HG03439 (cell line): Measurements from ENCODE around the gene DEFB131B.
"Not testable (repeated sequence)": the region's sequence is repeated elsewhere in the genome, so short reads cannot be mapped to it uniquely, and the experiment has no call there.

Experiments used
- ATAC-seq: cut with Tn5 transposase; IDR thresholded peaks from one replicate; pipeline ENCODE4 v1.9.1; 2021; ENCODE audit warnings: mild to moderate bottlenecking, moderate library complexity; ENCODE audit not compliant: unreplicated experiment

Gene DEFB131B

GRCh38 chr11:71910775-71911174 is 32.5 kb downstream of the DEFB131B start:
- not testable (repeated sequence) for ATAC-seq

- not testable (repeated sequence) for ATAC-seq
Measured at GRCh38 chr11:71911321-71911985, 33.2 kb downstream of the DEFB131B start.

- ATAC-seq: not testable (repeated sequence)
Measured at GRCh38 chr11:71911986-71912340, 33.7 kb downstream of the DEFB131B start.

GRCh38 chr11:71913756-71914526 is 35.7 kb downstream of the DEFB131B start:
- no peak for ATAC-seq

GRCh38 chr11:71914617-71915189 is 36.5 kb downstream of the DEFB131B start:
- no peak for ATAC-seq

GRCh38 chr11:71917646-71918140 is 39.4 kb downstream of the DEFB131B start:
- no peak for ATAC-seq

GRCh38 chr11:71927820-71928736 is 49.8 kb downstream of the DEFB131B start, which contains the start of gene XNDC1N:
XNDC1N (minus strand) TSS chr11:71928594; CDS start chr11:71923353, 5,241 bp downstream.
- ATAC-seq: peak; percentile 74

- peak; percentile 82 for ATAC-seq
Measured at GRCh38 chr11:71928737-71929443, 50.6 kb downstream of the DEFB131B start, which contains the start of gene RNF121. RNF121 (plus strand) TSS chr11:71929046; CDS start chr11:71929062, 16 bp downstream.

GRCh38 chr11:71929491-71929890 is 51.2 kb downstream of the DEFB131B start:
- no peak for ATAC-seq

GRCh38 chr11:71930556-71931244 is 52.4 kb downstream of the DEFB131B start:
- no peak for ATAC-seq

GRCh38 chr11:71931245-71931602 is 53.0 kb downstream of the DEFB131B start:
- ATAC-seq: no peak

- no peak for ATAC-seq
Measured at GRCh38 chr11:71933141-71933933, 55.1 kb downstream of the DEFB131B start.
